Stimulated activated naive CD8-positive, alpha-beta T cell treated with anti-CD3 and anti-CD28 coated beads, Interleukin-15, amount 100 ng/mL, for 72 hours (primary cell): Measurements from ENCODE around the gene SKOR2.

ENCODE experiments used
- ATAC-seq: fragments of 150-1000 bp; cut with Tn5 transposase; 2 replicates; pipeline ENCODE4 v1.10.0; 2021; ENCODE audit warnings: mild to moderate bottlenecking, moderate library complexity
- DNase-seq, 2 donors: peaks; one replicate each; pipeline ENCODE4 v3.0.0; 2021 to 2022
- H3K27ac Mint-ChIP-seq, 2 donors: one replicate each; pipeline ENCODE4 v1.8.0; 2022; ENCODE audit warnings: mild to moderate bottlenecking in 2 of 2, mixed read lengths in 2 of 2, moderate library complexity in 2 of 2
- H3K27me3 Mint-ChIP-seq: one replicate; pipeline ENCODE4 v1.8.0; 2022; ENCODE audit warnings: mixed read lengths
- H3K4me1 Mint-ChIP-seq: one replicate; pipeline ENCODE4 v1.8.0; 2022; ENCODE audit warnings: mild to moderate bottlenecking, mixed read lengths
- H3K4me3 Mint-ChIP-seq, 2 donors: one replicate each; pipeline ENCODE4 v1.8.0; 2022; ENCODE audit warnings: mild to moderate bottlenecking in 2 of 2, mixed read lengths in 2 of 2, moderate library complexity in 1 of 2
- H3K9me3 Mint-ChIP-seq, 2 donors: one replicate each; pipeline ENCODE4 v1.8.0; 2022; ENCODE audit warnings: mixed read lengths in 2 of 2

The SKOR2 gene

GRCh38 chr18:47251289-47252120 is at the start of gene SKOR2:
SKOR2 (minus strand) TSS chr18:47251660; CDS start chr18:47249183, 2,477 bp downstream.
- ATAC-seq (peak; percentile 89), DNase-seq (peak in 1 of 2 donors; percentile 77)
- peaks cover 86% of the 10 kb centered on the region for H3K27me3 Mint-ChIP-seq
- peak within 1 kb of the TSS; percentile 44 to 66 for H3K4me3 Mint-ChIP-seq
- H3K9me3 Mint-ChIP-seq = peaks cover 0 to 15% of the 10 kb centered on the region in 2 donors
- peak within 1 kb of the TSS in 1 of 2 donors; percentile 31 for H3K27ac Mint-ChIP-seq
- peaks cover 18% of the 10 kb centered on the region for H3K4me1 Mint-ChIP-seq

GRCh38 chr18:47296462-47296861 is 45.0 kb upstream of the SKOR2 start:
- Mint-ChIP-seq H3K4me1 (no peaks in the 10 kb centered on the region), H3K4me3 (no peak overlapping the region), H3K27me3 (peaks cover 14% of the 10 kb centered on the region), H3K27ac (no peak overlapping the region), H3K9me3 (peaks cover 15 to 17% of the 10 kb centered on the region in 2 donors)
- no peak for ATAC-seq
- no peak for DNase-seq

GRCh38 chr18:47294801-47295200 is 43.3 kb upstream of the SKOR2 start:
- no peaks in the 10 kb centered on the region for H3K4me1 Mint-ChIP-seq
- no peak for ATAC-seq
- H3K27ac Mint-ChIP-seq = no peak overlapping the region
- H3K4me3 Mint-ChIP-seq = no peak overlapping the region
- H3K9me3 Mint-ChIP-seq = peaks cover 7 to 19% of the 10 kb centered on the region in 2 donors
- H3K27me3 Mint-ChIP-seq = peaks cover 18% of the 10 kb centered on the region
- no peak for DNase-seq

GRCh38 chr18:47288741-47289140 is 37.3 kb upstream of the SKOR2 start:
- Mint-ChIP-seq H3K9me3 (peaks cover 0 to 8% of the 10 kb centered on the region in 2 donors), H3K4me1 (peaks cover 7% of the 10 kb centered on the region), H3K27me3 (peaks cover 66% of the 10 kb centered on the region), H3K4me3 (no peak overlapping the region), H3K27ac (no peak overlapping the region)
- DNase-seq = no peak
- ATAC-seq = no peak

- H3K4me3 Mint-ChIP-seq = no peak overlapping the region
- ATAC-seq = no peak
- DNase-seq = no peak
- H3K9me3 Mint-ChIP-seq = peaks cover 0 to 8% of the 10 kb centered on the region in 2 donors
- H3K27ac Mint-ChIP-seq = no peak overlapping the region
- peaks cover 7% of the 10 kb centered on the region for H3K4me1 Mint-ChIP-seq
- peaks cover 70% of the 10 kb centered on the region for H3K27me3 Mint-ChIP-seq
Observed at GRCh38 chr18:47287911-47288585, 36.6 kb upstream of the SKOR2 start.

GRCh38 chr18:47286776-47287410 is 35.4 kb upstream of the SKOR2 start:
- H3K4me3 Mint-ChIP-seq = no peak overlapping the region
- H3K4me1 Mint-ChIP-seq = peaks cover 7% of the 10 kb centered on the region
- peaks cover 69% of the 10 kb centered on the region for H3K27me3 Mint-ChIP-seq
- ATAC-seq (no peak), DNase-seq (no peak)
- H3K27ac Mint-ChIP-seq = peak overlapping the region in 1 of 2 donors; percentile 63
- H3K9me3 Mint-ChIP-seq = peaks cover 0 to 8% of the 10 kb centered on the region in 2 donors

- peaks cover 7% of the 10 kb centered on the region for H3K4me1 Mint-ChIP-seq
- no peaks in the 10 kb centered on the region for H3K9me3 Mint-ChIP-seq
- H3K27me3 Mint-ChIP-seq = peaks cover 70% of the 10 kb centered on the region
- no peak for DNase-seq
- H3K4me3 Mint-ChIP-seq = no peak overlapping the region
- no peak for ATAC-seq
- no peak overlapping the region for H3K27ac Mint-ChIP-seq
Observed at GRCh38 chr18:47285456-47285855, 34.0 kb upstream of the SKOR2 start.

- H3K4me3 Mint-ChIP-seq = no peak overlapping the region
- no peak overlapping the region for H3K27ac Mint-ChIP-seq
- peak; percentile 64 for ATAC-seq
- peaks cover 7% of the 10 kb centered on the region for H3K4me1 Mint-ChIP-seq
- DNase-seq = no peak
- H3K27me3 Mint-ChIP-seq = peaks cover 70% of the 10 kb centered on the region
- H3K9me3 Mint-ChIP-seq = no peaks in the 10 kb centered on the region
Observed at GRCh38 chr18:47284721-47285395, 33.4 kb upstream of the SKOR2 start.

- ATAC-seq (no peak), DNase-seq (no peak)
- Mint-ChIP-seq H3K4me3 (no peak overlapping the region), H3K9me3 (no peaks in the 10 kb centered on the region), H3K27me3 (peaks cover 67% of the 10 kb centered on the region), H3K27ac (no peak overlapping the region), H3K4me1 (peaks cover 7% of the 10 kb centered on the region)
Observed at GRCh38 chr18:47283476-47283875, 32.0 kb upstream of the SKOR2 start.

GRCh38 chr18:47280121-47280520 is 28.7 kb upstream of the SKOR2 start:
- peaks cover 59% of the 10 kb centered on the region for H3K27me3 Mint-ChIP-seq
- no peaks in the 10 kb centered on the region for H3K9me3 Mint-ChIP-seq
- no peak overlapping the region for H3K27ac Mint-ChIP-seq
- no peak overlapping the region for H3K4me3 Mint-ChIP-seq
- DNase-seq = no peak
- H3K4me1 Mint-ChIP-seq = peaks cover 7% of the 10 kb centered on the region
- ATAC-seq = no peak

- ATAC-seq (no peak), DNase-seq (no peak)
- Mint-ChIP-seq H3K9me3 (no peaks in the 10 kb centered on the region), H3K27me3 (peaks cover 42% of the 10 kb centered on the region), H3K27ac (no peak overlapping the region), H3K4me3 (no peak overlapping the region), H3K4me1 (no peaks in the 10 kb centered on the region)
Observed at GRCh38 chr18:47274961-47275360, 23.5 kb upstream of the SKOR2 start.

GRCh38 chr18:47265197-47265596 is 13.7 kb upstream of the SKOR2 start:
- ATAC-seq = no peak
- Mint-ChIP-seq H3K27ac (no peak overlapping the region), H3K9me3 (peaks cover under 1 to 2% of the 10 kb centered on the region in 2 donors), H3K4me1 (peaks cover 11% of the 10 kb centered on the region), H3K4me3 (no peak overlapping the region), H3K27me3 (peaks cover 74% of the 10 kb centered on the region)
- DNase-seq = no peak

GRCh38 chr18:47264308-47264700 is 12.8 kb upstream of the SKOR2 start:
- ATAC-seq (no peak), DNase-seq (no peak)
- Mint-ChIP-seq H3K4me1 (peaks cover 11% of the 10 kb centered on the region), H3K9me3 (peaks cover 5 to 7% of the 10 kb centered on the region in 2 donors), H3K27ac (no peak overlapping the region), H3K27me3 (peaks cover 83% of the 10 kb centered on the region), H3K4me3 (no peak overlapping the region)

- no peak for DNase-seq
- H3K27ac Mint-ChIP-seq = no peak overlapping the region
- no peak for ATAC-seq
Observed at GRCh38 chr18:47263430-47264307, 12.2 kb upstream of the SKOR2 start.

GRCh38 chr18:47263150-47263429 is 11.6 kb upstream of the SKOR2 start:
- ATAC-seq = no peak
- peaks cover 88% of the 10 kb centered on the region for H3K27me3 Mint-ChIP-seq
- no peak overlapping the region for H3K27ac Mint-ChIP-seq
- peaks cover 11% of the 10 kb centered on the region for H3K4me1 Mint-ChIP-seq
- peaks cover 5 to 7% of the 10 kb centered on the region in 2 donors for H3K9me3 Mint-ChIP-seq
- no peak for DNase-seq
- peak overlapping the region; percentile 32 to 60 for H3K4me3 Mint-ChIP-seq

More at GRCh38 chr18:47263430-47264307, 12.2 kb upstream of the SKOR2 start:
- Mint-ChIP-seq H3K4me3 (peak overlapping the region; percentile 32 to 60), H3K4me1 (peaks cover 11% of the 10 kb centered on the region), H3K27me3 (peaks cover 90% of the 10 kb centered on the region), H3K9me3 (peaks cover 5 to 7% of the 10 kb centered on the region in 2 donors)
